Muscle of back (tissue), 11 donors: ENCODE measurements around the gene HPS3. TPM values are rescaled to one million over a fixed set of nuclear protein-coding genes. Genes with fewer than 3 reads are reported as not detected.

ENCODE experiments used
- DNase-seq, 3 donors: peaks; one replicate each; pipeline versions ENCODE4 v3.0.0 to v3.0.0-alpha.2; 2013
- polyA plus RNA-seq, 10 donors: library from polyadenylated mRNA; unstranded; fragments of 120-200 nt; gene quantifications; one replicate each; pipeline ENCODE4 v1.2.1, GENCODE V29; 2013; ENCODE audit not compliant: insufficient read length in 10 of 10

HPS3 gene
- polyA plus RNA-seq, 10 donors: 10.8 to 16.4 (median 12.7) TPM

- DNase-seq: peak; percentile 51 to 76 (median 73)
These were observed 9.1 kb upstream of the HPS3 start for GRCh38 chr3:149120051-149120972.

- DNase-seq: no peak
These were observed 6.5 kb upstream of the HPS3 start for GRCh38 chr3:149122721-149123578.

- DNase-seq: peak in 1 of 3 donors; percentile 31
These were observed 617 bp upstream of the HPS3 start for GRCh38 chr3:149128821-149129220.

- no peak for DNase-seq
These were observed 2.2 kb downstream of the HPS3 start for GRCh38 chr3:149131589-149131988.

- no peak for DNase-seq
These were observed 5.1 kb downstream of the HPS3 start for GRCh38 chr3:149134575-149134974.

- no peak for DNase-seq
These were observed 13.2 kb downstream of the HPS3 start for GRCh38 chr3:149142682-149143081.

GRCh38 chr3:149145356-149145755 lies 15.9 kb downstream of the HPS3 start:
- DNase-seq: no peak

GRCh38 chr3:149145974-149146373 lies 16.5 kb downstream of the HPS3 start:
- DNase-seq: no peak

- no peak for DNase-seq
These were observed 21.0 kb downstream of the HPS3 start for GRCh38 chr3:149150436-149150835.

- no peak for DNase-seq
These were observed 22.4 kb downstream of the HPS3 start for GRCh38 chr3:149151843-149152242.

GRCh38 chr3:149152420-149152819 lies 23.0 kb downstream of the HPS3 start:
- no peak for DNase-seq

GRCh38 chr3:149153402-149153801 lies 24.0 kb downstream of the HPS3 start:
- DNase-seq: no peak

- DNase-seq: no peak
These were observed 31.4 kb downstream of the HPS3 start for GRCh38 chr3:149160754-149161300.

- no peak for DNase-seq
These were observed 32.6 kb downstream of the HPS3 start for GRCh38 chr3:149162007-149162406.

GRCh38 chr3:149163066-149163465 lies 33.6 kb downstream of the HPS3 start:
- DNase-seq: no peak

GRCh38 chr3:149167898-149168297 lies 38.5 kb downstream of the HPS3 start:
- no peak for DNase-seq

GRCh38 chr3:149170672-149171071 lies 41.2 kb downstream of the HPS3 start:
- DNase-seq: no peak

GRCh38 chr3:149174901-149175300 lies 45.5 kb downstream of the HPS3 start:
- DNase-seq: no peak

GRCh38 chr3:149177122-149177521 lies 47.7 kb downstream of the HPS3 start:
- no peak for DNase-seq

GRCh38 chr3:149179220-149179619 lies 49.8 kb downstream of the HPS3 start:
- DNase-seq: peak in 1 of 3 donors; percentile 49

GRCh38 chr3:149180057-149180573 lies 50.7 kb downstream of the HPS3 start:
- DNase-seq: peak; percentile 66 to 94 (median 72)

- no peak for DNase-seq
These were observed 51.7 kb downstream of the HPS3 start for GRCh38 chr3:149181182-149181581.
